PC-3 (cell line): ENCODE data around the gene SLC8A1. TPM values are rescaled to one million over a fixed set of nuclear protein-coding genes. Genes with fewer than 3 reads are reported as not detected.

Source experiments
- ATAC-seq: fragments of 200-7000 bp; cut with Tn5 transposase; 2 replicates; pipeline ENCODE4 v1.9.1; 2020; ENCODE audit warnings: mild to moderate bottlenecking, moderate library complexity
- BruUV-seq: library from RNA; stranded (reverse); fragments of 400-500 nt; replicated peaks from 2 replicates; lab custom pipeline; 2021; lab: Mats Ljungman, UMichigan
- CTCF ChIA-PET: fragments of 300-600 bp; sonication (Branson Sonifier 250); formaldehyde crosslinking; loops from one replicate; lab custom pipeline; 2022; ENCODE audit warnings: antibody characterized with exemption; lab: Charles Lee
- POLR2A ChIA-PET: fragments of 300-600 bp; sonication (Branson Sonifier 250); formaldehyde crosslinking; loops from one replicate; lab custom pipeline; 2022; ENCODE audit warnings: antibody characterized with exemption; ENCODE audit not compliant: unreplicated experiment; lab: Charles Lee
- DNase-seq: peaks from one replicate; pipeline ENCODE4 v3.0.0-alpha.2; 2015
- H2AFZ ChIP-seq: fragments of 300-600 bp; sonication (generic); 2 replicates; pipeline ENCODE4 v1.6.0; 2016; ENCODE audit warnings: antibody characterized with exemption, low read length
- H3F3A ChIP-seq: fragments of 300-600 bp; sonication (generic); one replicate; pipeline ENCODE4 v1.6.0; 2017; ENCODE audit warnings: antibody characterized with exemption, low read length, control low read depth, mild to moderate bottlenecking; ENCODE audit not compliant: unreplicated experiment
- H3K27ac ChIP-seq: fragments of 300-600 bp; sonication (generic); 2 replicates; pipeline ENCODE4 v1.5.1; 2016; ENCODE audit warnings: mild to moderate bottlenecking, low read length
- H3K27me3 ChIP-seq: fragments of 300-600 bp; sonication (generic); 2 replicates; pipeline ENCODE4 v1.6.1; 2016; ENCODE audit warnings: low read length, mixed read lengths
- H3K36me3 ChIP-seq: fragments of 300-600 bp; sonication (generic); 2 replicates; pipeline ENCODE4 v1.6.1; 2016; ENCODE audit warnings: low read depth, mixed run types, low read length, mixed read lengths
- H3K4me1 ChIP-seq: fragments of 300-600 bp; sonication (generic); 2 replicates; pipeline ENCODE4 v1.5.1; 2016; ENCODE audit warnings: low read length; ENCODE audit not compliant: insufficient read depth
- H3K4me2 ChIP-seq: fragments of 300-600 bp; sonication (generic); 2 replicates; pipeline ENCODE4 v1.6.0; 2016; ENCODE audit warnings: low read length
- H3K4me3 ChIP-seq: fragments of 300-600 bp; sonication (generic); 2 replicates; pipeline ENCODE4 v1.5.1; 2016; ENCODE audit warnings: mild to moderate bottlenecking, low read length, mixed read lengths
- H3K79me2 ChIP-seq: fragments of 300-600 bp; sonication (generic); 2 replicates; pipeline ENCODE4 v1.6.1; 2017; ENCODE audit warnings: low read length, mixed read lengths
- H3K9ac ChIP-seq: fragments of 300-600 bp; sonication (generic); 2 replicates; pipeline ENCODE4 v1.6.0; 2016; ENCODE audit warnings: mild to moderate bottlenecking, low read length
- H3K9me2 ChIP-seq: fragments of 300-600 bp; sonication (generic); replicated peaks from 2 replicates; pipeline ENCODE4 v1.6.1; 2016; ENCODE audit warnings: mixed run types, low read length, mixed read lengths
- H3K9me3 ChIP-seq: fragments of 300-600 bp; sonication (generic); 2 replicates; pipeline ENCODE4 v1.6.1; 2016; ENCODE audit warnings: low read length, mixed read lengths
- H4K20me1 ChIP-seq: fragments of 300-600 bp; sonication (generic); 2 replicates; pipeline ENCODE4 v1.6.1; 2016; ENCODE audit warnings: low read length, mixed read lengths
- EZH2 ChIP-seq: fragments of 300-600 bp; sonication (generic); IDR thresholded peaks from one replicate; pipeline ENCODE4 v1.6.1; 2017; ENCODE audit warnings: antibody characterized with exemption, mild to moderate bottlenecking, low read length; ENCODE audit not compliant: unreplicated experiment
- EZH2phosphoT487 ChIP-seq: fragments of 300-600 bp; sonication (generic); IDR thresholded peaks from 2 replicates; pipeline ENCODE4 v1.6.1; 2018; ENCODE audit warnings: mild to moderate bottlenecking, antibody characterized with exemption, low read length, borderline replicate concordance
- intact Hi-C: fragments of 100-400 bp; cut with micrococcal nuclease; formaldehyde crosslinking; loops from 2 replicates; pipeline ENCODE4 v1.9.0; 2023
- total RNA-seq: library from RNA; depleted of rRNA; stranded (reverse); fragments of >200 nt; gene quantifications from 2 replicates; pipeline ENCODE4 v1.2.3, GENCODE V29; 2014
- TF ChIP-seq, protein P1 (sequence below): fragments of 300-600 bp; sonication (generic); conservative IDR thresholded peaks from 2 replicates; pipeline ENCODE4 v1.5.1; 2017; ENCODE audit warnings: antibody characterized with exemption, low read depth, mild to moderate bottlenecking, low read length

Gene SLC8A1
- total RNA-seq, 1 experiment from 2014 or later: 1.3 TPM

DNA sequence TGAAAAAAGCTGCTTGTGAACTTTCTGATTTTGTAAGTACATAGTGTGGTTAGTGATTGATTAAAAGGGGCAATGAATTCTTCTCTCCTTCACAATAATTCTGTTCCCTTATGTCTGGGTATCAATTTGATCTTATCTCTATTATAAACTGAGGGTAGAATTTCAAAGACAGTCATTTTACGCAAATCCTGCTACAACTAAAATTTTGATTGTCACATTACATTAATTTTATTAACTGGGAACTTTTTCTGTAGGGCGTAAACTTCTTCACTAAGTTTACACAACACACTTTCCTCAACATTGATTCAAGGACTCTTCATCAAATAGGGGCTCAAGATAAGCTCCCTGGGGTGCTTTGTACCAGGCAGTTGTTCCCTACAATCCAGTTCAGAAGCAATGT, 5.0 kb upstream of the SLC8A1 start:
- no peaks in the 10 kb centered on the region for H3K79me2 ChIP-seq
- no peak overlapping the region for H2AFZ ChIP-seq
- 0 out of 2 replicates have a peak, but pooled peaks cover 2% of the 10 kb centered on the region for H3K4me1 ChIP-seq
- H3F3A ChIP-seq: no peaks in the 10 kb centered on the region
- no peak overlapping the region for H3K4me3 ChIP-seq
- TF ChIP-seq EZH2phosphoT487 (no peak), EZH2 (no peak)
- TF ChIP-seq, protein P1, sequence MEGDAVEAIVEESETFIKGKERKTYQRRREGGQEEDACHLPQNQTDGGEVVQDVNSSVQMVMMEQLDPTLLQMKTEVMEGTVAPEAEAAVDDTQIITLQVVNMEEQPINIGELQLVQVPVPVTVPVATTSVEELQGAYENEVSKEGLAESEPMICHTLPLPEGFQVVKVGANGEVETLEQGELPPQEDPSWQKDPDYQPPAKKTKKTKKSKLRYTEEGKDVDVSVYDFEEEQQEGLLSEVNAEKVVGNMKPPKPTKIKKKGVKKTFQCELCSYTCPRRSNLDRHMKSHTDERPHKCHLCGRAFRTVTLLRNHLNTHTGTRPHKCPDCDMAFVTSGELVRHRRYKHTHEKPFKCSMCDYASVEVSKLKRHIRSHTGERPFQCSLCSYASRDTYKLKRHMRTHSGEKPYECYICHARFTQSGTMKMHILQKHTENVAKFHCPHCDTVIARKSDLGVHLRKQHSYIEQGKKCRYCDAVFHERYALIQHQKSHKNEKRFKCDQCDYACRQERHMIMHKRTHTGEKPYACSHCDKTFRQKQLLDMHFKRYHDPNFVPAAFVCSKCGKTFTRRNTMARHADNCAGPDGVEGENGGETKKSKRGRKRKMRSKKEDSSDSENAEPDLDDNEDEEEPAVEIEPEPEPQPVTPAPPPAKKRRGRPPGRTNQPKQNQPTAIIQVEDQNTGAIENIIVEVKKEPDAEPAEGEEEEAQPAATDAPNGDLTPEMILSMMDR: no peak
- ChIA-PET POLR2A (no interaction called here), CTCF (no interaction called here)
- H3K9me2 ChIP-seq: no peaks in the 10 kb centered on the region
- H3K27me3 ChIP-seq: no peaks in the 10 kb centered on the region
- no peak for ATAC-seq
- no TSS peak for BruUV-seq
- DNase-seq: no peak
- H3K4me2 ChIP-seq: no peak overlapping the region
- no peaks in the 10 kb centered on the region for H4K20me1 ChIP-seq
- no peak overlapping the region for H3K9ac ChIP-seq
- no peaks in the 10 kb centered on the region for H3K9me3 ChIP-seq
- no peaks in the 10 kb centered on the region for H3K36me3 ChIP-seq
- no peak overlapping the region for H3K27ac ChIP-seq
- intact Hi-C loops: loop anchor here (10.0 kb wide), 1 partner anchor 542 kb away; no protein-coding TSS in a partner anchor

DNA sequence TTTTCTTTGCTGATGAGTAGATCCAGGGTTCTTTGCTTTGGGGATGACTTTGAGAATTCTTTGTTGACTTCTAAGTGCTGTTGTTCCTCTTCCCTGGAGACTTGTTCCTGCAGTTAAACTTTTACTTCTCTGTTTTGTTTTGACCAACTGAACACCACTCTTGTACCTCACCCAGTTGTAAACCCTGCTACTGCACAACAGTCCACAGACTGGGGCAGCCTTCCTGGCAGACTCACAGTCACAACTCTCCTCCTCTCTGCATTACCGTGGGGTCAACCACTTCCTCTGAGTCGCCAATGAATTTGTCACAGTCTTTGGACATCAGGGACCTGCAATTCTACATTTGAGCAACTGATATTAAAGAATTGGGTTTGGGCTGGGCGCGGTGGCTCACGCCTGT, 3.8 kb upstream of the SLC8A1 start:
- POLR2A ChIA-PET: no interaction called here
- Histone ChIP-seq H3K9me2 (no peaks in the 10 kb centered on the region), H3K27me3 (no peaks in the 10 kb centered on the region), H4K20me1 (no peaks in the 10 kb centered on the region), H2AFZ (no peak overlapping the region), H3K36me3 (no peaks in the 10 kb centered on the region), H3K9me3 (no peaks in the 10 kb centered on the region), H3K4me1 (0 out of 2 replicates have a peak, but pooled peaks cover 2% of the 10 kb centered on the region), H3K79me2 (no peaks in the 10 kb centered on the region), H3F3A (no peaks in the 10 kb centered on the region), H3K4me3 (no peak overlapping the region), H3K27ac (no peak overlapping the region), H3K9ac (no peak overlapping the region), H3K4me2 (no peak overlapping the region)
- TF ChIP-seq, protein P1: no peak
- no peak for TF ChIP-seq EZH2phosphoT487
- TF ChIP-seq EZH2: no peak
- no TSS peak for BruUV-seq
- CTCF ChIA-PET: no interaction called here
- intact Hi-C loops: loop anchor here (10.0 kb wide), 1 partner anchor 541 kb away; no protein-coding TSS in a partner anchor
- ATAC-seq (no peak), DNase-seq (peak; percentile 57)

DNA sequence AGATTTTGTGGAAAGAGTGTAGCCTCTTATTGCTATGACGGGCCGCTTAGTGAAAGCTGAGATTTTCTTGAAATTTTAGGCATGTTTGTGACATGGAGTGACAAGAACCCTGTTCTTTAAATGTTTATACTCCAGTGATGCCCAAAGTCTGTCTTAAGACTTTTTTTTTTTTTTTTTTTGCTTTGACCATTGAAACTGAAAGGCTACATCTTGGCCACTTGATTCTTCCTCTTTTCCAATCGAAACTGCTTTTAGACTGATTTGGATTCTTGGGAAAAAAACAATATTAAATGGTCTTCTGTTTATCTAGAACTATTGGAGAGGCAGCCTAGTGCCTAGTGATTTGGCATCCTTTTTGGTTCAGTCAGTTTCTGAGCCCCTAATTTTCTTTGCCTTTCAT, 2.4 kb upstream of the SLC8A1 start:
- Histone ChIP-seq H3K9ac (no peak overlapping the region), H3K79me2 (no peaks in the 10 kb centered on the region), H3K9me2 (no peaks in the 10 kb centered on the region), H2AFZ (no peak overlapping the region), H4K20me1 (no peaks in the 10 kb centered on the region), H3K4me3 (no peak overlapping the region), H3F3A (no peaks in the 10 kb centered on the region), H3K27ac (no peak overlapping the region), H3K4me2 (no peak overlapping the region), H3K27me3 (no peaks in the 10 kb centered on the region), H3K9me3 (no peaks in the 10 kb centered on the region), H3K4me1 (0 out of 2 replicates have a peak, but pooled peaks cover 2% of the 10 kb centered on the region), H3K36me3 (no peaks in the 10 kb centered on the region)
- CTCF ChIA-PET: no interaction called here
- DNase-seq (no peak), ATAC-seq (no peak)
- BruUV-seq: no TSS peak
- TF ChIP-seq, protein P1: no peak
- TF ChIP-seq EZH2: no peak
- no peak for TF ChIP-seq EZH2phosphoT487
- POLR2A ChIA-PET: no interaction called here
- intact Hi-C loops: loop anchor here (5.0 to 10.0 kb wide), 3 partner anchors 207 to 540 kb away; no protein-coding TSS in a partner anchor
